ENCODE data around the gene DNAH10.
"Not testable (repeated sequence)": the region's sequence is repeated elsewhere in the genome, so short reads cannot be mapped to it uniquely, and the experiment has no call there.

Gene DNAH10

DNA sequence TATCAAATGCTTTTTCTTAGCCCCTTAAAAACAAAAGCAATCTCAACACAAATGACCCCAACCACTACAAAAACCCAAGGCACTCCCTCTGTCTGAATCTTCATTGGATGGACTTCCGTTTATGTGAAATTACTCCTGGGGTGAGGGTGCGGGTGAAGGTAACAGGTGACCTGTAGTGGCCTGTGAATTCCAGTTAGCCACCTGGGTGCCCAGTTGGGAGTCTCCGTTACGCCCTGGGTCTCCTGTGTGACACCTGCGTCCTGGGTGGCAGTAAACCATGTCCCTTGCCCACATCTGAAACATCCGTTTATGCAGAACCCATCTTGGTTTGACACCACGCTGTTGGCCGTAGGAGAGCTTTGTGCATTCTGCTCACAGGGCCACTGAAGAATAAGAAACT, 148.0 kb downstream of the DNAH10 start:
- no peak for DNase-seq

DNA sequence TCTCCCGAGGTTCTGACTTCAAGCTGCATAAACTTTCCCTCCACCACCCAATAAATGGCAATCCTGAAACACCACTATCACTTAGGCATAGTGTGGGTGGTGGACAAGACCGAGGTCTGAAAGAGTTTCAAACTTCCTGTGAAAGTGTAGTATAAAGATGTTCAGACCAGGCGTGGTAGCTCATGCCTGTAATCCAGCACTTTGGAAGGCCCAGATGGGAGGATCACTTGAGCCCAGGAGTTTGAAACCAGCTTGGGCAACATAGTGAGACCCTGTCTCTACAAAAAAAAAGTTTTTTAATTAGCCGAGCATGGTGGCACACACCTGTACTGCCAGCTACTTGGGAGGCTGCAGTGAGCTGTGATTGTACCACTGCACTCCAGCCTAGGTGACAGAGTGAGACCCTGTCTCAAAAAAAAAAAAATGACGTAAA, 148.7 kb downstream of the DNAH10 start:
- DNase-seq = no peak

DNA sequence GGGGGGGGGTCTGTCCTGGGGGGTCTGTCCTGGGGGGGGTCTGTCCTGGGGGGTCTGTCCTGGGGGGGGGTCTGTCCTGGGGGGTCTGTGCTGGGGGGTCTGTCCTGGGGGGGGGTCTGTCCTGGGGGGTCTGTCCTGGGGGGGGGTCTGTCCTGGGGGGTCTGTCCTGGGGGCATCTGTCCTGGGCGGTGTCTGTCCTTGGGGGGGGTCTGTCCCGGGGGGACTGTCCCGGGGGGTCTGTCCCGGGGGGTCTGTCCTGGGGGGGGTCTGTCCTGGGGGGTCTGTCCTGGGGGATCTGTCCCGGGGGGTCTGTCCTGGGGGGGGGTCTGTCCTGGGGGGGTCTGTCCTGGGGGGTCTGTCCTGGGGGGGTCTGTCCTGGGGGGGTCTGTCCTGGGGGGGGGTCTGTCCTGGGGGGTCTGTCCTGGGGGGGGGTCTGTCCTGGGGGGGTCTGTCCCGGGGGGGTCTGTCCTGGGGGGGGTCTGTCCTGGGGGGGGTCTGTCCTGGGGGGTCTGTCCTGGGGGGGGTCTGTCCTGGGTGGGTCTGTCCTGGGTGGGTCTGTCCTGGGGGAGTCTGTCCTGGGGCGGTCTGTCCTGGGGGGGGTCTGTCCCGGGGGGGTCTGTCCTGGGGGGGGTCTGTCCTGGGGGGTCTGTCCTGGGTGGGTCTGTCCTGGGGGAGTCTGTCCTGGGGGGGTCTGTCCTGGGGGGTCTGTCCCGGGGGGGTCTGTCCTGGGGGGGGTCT, 149.7 kb downstream of the DNAH10 start:
- not testable (repeated sequence) for DNase-seq

DNA sequence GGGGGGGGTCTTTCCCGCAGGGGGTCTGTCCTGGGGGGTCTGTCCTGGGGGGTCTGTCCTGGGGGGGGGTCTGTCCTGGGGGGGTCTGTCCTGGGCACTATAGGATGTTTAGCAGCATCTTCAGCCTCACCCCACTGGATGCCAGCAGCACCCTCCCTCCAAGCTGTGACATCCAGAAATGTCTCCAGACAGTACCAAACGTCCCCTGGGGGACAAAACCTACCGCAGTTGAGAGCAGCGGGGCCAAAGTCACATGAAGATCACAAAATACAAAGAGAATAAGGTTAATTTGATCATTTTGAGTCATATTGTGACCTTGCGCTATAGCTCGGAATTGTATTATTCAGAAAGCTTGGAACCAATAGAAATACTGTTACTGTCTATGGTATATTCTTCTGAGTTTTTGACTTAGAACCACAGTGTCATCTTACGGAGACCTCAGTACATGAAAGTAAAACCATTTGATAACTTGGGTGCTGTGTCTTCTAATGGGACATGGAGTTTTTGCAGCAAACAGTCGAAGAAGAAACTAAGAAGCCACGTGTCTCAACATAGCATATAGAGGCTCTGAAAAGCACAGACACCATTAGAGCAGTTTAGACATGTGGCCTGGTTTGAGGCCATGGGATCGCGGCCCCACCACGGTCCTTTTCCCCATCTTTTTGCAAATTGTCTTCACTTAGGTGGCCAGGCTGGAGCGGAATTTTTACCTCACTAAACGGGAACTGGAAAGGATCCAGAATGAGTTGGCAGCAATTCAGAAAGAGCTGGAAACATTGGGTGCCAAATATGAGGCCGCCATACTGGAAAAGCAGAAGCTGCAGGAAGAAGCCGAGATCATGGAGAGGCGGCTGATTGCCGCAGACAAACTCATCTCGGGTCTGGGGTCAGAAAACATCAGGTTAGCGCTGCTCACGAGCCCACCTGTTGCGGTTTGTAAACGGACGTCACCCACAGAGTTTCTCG, 150.6 kb downstream of the DNAH10 start:
- no peak for DNase-seq

DNA sequence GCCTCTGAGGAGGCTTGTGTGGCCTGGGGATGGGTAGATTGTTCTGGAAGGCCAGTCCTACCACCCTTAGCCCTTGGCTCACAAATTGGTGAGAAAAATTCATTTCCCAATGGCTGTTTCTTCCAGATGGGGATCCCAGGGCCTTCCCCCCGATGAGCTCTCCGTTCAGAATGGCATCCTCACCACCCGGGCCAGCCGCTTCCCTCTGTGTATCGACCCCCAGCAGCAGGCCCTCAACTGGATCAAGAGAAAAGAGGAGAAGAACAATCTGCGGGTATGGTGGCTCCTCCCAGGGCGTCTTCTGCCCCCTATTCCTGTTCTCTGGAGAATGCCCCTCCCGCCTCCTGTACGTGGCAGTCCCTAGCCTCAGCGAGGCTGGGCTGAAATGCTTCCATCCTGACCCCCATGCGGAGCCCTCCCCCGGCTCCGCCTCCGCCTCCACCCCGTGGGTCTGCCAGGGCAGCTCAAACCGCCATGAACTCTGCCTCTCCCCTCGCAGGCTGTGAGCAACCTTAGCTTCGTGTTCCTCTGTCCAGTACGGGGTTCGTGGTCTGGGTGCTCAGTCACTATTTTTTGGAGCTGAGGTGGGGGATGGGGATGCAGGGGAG, 152.7 kb downstream of the DNAH10 start:
- no peak for DNase-seq

DNA sequence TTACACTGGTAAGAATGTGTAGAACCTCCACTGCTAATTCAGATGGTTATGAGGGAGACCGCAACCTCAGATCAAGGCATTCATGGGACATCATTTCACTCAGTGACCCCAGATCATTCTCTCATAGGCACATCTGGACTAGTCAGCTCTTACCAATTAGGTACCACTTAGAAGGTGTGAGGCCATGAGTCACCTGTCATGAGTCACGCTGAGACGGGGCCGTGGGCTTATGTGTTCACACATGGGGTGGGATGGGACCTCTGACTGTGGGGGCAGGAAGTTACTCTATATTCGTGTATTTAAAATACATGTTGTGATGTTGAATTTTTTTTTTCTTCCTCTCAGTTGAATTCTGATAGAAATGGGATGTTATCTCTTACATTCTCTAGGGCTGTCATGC, 154.6 kb downstream of the DNAH10 start:
- DNase-seq = peak; percentile 74

DNA sequence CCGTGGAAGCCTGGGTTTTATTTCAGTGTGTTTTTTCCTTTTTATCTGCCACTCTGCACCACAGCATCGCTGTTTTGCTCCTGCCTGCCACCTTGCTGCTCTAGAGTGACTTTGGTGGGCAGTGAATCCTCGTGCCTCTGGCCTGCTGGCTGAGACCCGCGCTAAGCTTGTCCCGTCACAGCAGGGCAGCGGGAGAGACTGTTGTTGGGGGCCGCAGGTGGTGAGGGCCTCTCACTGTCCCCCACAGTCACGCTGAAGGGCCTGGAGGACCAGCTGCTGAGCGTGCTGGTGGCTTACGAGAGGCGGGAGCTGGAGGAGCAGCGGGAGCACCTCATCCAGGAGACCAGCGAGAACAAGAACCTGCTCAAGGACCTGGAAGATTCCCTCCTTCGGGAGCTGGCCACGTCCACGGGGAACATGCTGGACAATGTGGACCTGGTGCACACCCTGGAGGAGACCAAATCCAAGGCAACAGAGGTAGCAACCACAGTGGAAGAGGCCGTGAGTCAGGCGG, 155.3 kb downstream of the DNAH10 start:
- no peak for DNase-seq

DNA sequence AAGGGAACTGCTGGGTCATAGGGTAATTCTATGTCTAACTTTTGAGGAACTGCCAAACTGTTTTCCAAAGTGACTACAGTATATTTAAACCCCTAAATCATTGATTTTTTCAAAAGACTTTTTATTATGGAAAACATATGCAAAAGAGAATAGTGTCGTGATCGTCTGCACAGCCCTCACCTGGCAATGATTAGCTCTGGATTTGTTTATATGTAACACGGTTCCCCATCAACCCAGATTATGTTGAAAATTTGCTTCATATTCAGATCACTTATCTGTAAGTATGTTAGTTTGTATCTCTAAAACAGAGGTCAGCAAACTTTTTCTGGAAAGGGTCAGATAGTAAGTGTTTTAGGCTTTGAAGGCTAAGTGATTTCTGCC, 157.9 kb downstream of the DNAH10 start:
- DNase-seq = no peak

DNA sequence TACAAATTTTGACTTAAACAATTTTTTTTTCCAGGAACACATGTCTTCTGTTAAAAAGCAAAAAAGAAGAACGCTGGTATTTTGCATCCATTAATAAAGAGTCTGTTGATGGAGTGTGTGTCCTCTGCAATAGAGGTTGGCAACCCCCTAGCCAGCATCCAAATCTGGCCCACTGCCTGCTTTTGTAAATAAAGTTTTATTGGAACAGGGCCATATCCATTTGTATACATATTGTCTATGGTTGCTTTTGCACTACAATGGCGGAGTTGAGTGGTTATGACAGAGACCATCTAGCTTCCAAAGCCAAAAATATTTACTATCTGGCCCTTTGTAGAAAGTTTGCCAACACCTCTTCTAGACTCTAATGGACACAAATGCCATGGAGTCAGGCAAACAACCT, 160.9 kb downstream of the DNAH10 start:
- no peak for DNase-seq

DNA sequence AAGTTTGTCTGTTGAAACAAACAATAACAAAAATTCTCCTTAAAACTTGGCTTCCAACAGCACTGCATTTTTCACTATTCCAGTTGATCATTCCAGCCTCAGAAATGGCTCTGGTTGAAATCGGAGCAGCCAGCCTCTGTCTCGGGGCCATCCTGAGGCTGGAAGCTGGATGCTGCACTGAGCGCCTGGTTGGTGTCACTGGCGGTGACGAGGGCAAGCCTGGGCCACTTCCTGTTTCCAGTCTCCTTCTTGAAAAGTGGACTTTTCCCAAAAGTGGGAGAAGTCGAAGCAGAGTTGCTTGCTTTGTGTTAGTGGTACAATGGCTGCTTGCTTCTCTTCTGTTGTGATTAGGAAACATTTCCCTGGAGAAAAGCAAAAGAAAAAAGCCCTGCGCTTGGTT, 161.8 kb downstream of the DNAH10 start:
- DNase-seq = no peak

DNA sequence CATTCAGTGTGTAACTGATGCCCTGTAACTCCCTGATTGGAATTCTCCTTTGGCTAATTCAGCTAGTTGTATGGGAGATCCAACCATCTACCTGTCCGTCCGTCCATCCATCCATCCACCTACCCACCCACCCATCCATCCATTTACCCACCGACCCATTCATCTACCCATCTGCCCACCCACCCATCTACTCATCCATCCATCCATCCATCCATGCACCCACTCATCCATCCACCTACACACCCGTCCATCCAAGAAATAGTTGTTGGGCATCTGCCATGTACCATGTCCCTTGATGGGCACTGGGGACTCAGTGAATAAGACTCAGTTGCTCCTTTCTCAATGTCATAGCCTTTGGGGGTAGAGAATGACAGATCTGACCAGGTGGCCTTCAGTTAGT, 162.4 kb downstream of the DNAH10 start:
- DNase-seq = no peak

DNA sequence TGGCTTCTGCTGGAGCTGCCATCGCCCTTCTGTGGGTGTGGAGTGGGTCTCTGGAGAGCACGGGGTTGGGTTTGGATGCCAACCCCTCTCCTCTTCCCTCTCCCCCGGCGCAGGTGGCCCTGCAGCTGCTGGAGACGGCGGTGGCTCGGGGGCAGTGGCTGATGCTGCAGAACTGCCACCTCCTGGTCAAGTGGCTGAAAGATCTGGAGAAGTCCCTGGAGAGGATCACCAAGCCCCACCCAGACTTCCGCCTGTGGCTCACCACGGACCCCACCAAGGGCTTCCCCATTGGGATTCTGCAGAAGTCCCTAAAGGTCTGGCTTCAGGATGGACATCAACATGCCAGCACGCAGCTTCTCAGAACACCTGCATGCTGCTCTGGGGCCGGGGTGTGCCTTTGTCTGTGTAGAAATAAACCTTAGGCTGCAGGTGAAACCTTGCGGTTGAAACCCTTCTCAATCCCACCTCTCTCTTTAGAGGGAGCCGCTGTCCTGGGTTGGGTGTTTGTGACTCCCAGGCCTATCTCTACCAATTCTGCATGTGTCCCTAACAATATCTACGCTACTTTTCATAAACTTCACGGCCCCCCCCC, 166.3 kb downstream of the DNAH10 start:
- DNase-seq = no peak

DNA sequence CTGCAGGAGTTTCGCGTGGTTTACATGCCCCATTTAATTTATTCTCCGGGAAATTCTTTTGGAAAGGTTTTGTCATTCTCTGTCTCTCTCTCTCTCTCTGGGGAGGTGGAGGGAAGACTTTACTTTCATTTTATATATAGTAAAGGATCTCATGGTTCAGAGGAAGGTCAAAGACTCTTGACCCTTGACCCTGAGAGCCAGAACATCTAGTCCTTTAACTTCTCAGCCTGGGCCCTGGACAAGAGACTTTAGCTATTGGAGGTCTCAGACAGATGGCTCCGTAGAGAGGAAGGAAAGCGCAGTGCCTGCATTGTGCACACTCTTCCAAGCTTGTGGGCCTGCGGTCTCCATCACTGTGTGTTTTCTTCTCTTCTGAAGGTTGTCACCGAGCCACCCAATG, 166.8 kb downstream of the DNAH10 start:
- no peak for DNase-seq

DNA sequence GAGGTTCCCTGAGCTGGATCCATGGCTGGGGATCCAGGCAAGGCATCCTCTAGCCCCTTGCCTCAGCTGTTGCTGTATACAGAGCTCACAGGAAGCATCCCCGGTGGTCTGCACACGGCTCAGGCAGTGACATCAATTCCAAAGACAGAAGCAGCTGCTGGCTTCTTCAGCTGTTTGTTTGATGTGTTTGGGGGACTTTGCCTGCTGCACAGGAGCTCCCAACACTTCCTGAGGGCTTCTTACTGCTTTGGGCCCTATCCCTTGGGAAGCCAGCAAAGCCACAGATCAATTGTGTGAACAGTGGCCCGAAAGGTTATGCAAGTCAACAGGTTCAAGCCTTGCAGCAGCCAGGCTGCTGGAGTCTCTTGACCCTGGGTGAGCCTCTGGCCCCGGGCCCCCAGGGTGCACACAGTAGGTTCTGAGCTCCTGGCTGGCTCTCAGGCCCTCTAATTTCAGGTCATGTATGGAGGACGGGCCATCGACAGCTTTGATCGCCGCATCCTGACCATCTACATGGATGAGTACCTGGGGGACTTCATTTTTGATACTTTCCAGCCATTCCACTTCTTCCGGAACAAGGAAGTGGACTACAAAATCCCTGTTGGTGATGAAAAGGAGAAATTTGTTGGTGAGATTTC, 168.0 kb downstream of the DNAH10 start:
- no peak for DNase-seq

DNA sequence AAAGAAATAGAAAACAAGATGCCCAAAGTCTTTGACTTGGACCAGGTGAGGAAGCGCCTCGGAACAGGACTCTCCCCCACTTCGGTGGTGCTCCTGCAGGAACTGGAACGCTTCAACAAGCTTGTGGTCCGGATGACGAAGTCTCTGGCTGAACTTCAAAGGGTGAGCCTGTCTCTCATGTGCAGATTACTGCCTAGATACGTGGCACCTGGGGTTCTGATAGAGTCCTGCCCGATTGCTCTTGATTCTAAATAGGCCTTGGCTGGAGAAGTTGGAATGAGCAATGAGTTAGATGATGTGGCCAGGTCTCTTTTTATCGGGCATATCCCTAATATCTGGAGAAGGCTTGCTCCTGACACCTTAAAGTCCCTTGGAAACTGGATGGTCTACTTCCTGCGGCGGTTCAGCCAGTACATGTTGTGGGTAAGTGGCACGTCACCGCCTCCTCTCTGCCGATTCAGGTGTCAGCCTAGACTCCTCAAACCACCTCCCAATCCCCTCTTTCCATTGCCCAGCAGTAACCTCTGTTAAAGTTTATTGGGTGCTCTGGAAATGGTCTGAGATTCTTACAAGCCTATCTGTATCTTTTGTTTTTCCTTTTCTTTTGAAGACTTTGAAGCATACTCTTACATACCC, 169.7 kb downstream of the DNAH10 start:
- DNase-seq = no peak

DNA sequence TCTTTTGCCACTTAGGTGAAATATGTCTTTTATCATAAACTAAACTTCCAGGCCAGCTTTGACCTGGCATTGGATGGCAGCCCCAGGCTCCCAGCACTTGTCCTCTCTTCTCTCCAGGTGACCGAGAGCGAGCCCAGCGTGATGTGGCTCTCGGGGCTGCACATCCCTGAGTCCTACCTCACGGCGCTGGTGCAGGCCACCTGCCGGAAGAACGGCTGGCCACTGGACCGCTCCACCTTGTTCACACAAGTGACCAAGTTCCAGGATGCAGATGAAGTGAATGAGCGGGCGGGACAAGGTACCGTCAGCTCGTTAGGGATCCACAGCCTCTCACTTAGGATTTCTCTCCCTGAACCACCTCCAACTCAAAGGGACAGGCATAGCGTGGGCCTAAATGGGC, 171.1 kb downstream of the DNAH10 start:
- DNase-seq = no peak

DNA sequence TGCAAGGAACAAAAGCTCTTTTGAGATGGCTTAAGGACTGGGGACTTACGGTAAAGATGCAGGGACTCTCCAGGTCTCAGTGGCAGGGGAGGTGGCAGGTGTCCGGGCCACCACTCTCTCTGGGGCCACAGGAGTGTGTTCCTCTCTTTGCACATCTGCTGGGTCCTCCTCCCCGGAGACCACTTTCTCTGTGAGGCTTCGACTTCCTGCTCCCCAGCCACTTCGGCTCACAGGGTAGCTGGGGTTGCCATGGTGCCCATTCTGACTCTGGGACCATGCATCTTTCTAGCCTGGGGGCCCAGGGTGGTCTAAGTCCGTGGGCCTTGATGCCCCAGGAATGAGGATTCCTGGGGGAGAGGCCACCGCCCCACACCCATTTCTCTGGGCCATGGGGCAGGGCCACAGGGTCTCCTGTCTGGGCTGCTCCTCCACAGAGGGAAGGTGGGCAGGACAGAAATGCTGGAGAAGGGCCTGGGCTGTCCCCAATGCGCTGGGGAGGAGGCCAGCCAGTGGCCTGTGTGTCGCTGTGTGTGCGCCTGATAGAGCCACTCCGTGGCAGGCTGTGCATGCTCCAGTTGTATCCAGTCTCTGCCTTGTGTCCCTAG, 172.0 kb downstream of the DNAH10 start:
- DNase-seq = no peak

DNA sequence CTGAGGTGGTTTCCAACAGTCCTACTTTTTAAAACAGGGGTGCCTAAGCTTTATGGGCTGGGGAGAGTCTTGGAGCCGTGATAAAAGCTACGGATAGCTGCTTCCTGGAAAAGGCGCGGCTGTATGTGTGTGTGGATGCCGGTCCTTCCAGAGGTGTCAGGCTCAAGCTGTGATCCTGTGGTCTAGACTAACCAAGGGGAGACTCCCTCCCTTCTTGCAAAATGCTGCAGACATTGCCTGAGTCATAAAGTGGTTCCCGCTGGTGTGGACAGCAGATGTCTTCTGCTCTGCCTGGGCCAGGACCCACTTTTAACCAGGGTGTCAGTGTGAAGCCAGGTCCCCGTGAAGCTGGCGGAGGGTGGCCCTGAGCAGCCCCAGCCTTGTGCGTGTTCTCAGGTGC, 172.7 kb downstream of the DNAH10 start:
- no peak for DNase-seq

DNA sequence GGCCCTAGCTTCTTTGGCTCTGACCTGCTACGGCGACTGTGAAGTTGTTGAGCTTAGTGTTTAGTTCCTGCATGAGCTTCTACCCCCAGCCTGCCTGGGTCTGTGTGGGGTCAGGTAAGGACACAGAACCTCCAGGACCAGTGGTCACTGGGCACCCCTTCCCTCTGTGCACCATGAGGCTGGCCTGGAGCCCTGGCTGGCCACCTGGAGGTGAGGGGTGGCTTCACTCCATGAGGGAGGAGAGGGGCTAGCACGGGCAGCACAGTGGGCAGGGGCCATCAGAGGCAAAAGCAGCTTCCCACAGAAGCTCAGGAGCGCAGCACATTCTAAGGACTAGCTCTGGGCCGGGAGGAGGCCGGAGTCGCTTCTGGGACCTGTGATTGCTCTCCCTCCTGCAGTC, 173.9 kb downstream of the DNAH10 start:
- DNase-seq = no peak

DNA sequence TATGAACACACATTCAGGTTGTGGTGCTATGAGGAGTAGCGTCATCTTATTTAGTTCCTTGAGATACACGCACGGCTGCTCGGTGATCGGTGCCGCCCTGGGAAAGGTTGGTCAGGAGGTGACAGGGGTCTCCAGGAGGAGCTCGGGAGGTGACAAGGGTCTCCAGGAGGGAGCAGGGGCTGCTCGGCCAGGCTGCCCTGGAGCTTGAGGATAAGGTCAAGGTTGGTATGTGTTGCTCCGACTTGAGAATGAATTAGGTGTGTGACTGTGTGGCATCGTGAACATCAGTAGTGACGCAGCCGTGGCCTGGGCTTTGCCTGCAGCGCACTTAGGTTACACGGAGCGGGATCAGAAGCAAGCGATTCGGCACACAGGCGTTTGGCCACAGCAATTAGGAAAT, 174.4 kb downstream of the DNAH10 start:
- DNase-seq = no peak

DNA sequence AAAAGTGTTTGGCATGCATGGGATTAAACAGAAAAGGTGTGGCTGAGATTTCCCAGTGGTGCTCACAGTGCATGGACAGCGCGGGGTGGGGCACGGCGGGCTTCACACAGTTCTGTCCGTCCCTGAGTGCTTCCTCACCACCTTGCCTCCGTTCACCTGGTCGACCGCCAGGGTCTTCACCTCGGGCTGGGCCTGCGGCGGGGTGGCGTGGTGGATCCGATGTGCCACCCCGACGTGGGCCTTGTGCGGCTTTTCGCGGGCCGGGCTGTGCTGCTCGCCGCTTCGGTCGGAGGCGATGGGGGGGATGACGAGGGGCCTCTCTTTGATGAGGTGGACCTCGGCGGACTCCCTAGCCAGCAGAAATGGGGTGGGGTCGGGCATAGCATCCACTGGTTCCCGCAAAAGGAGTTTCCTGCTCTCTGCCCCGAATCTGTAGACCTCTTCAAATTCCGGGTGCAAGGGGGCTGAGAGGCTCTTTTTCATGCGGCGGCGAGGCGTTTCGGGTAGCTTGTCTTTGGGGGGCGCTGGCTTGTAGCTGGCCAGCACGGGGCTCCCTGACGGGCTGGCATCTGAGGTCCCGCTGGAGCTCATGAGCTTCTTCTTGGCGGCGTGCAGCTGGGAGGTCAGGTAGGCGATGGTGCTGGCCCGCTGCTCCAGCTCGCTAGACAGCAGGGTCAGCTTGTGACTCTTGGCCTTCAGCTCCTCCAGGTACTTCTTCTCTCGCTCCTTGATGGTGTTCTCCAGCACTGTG, 175.0 kb downstream of the DNAH10 start:
- DNase-seq = no peak

Data from activated CD8-positive, alpha-beta memory T cell treated with anti-CD3 and anti-CD28 coated beads for 24 hours (primary cell).